Measurements from ENCODE around the gene CD74.
A peak's percentile ranks its signal among the peaks of the same experiment; 100 is the strongest.

CD74 gene

GRCh38 chr5:150361301-150361700, 51.4 kb downstream of the CD74 start:
- no peak for DNase-seq (ENCODE audit: low read depth)

GRCh38 chr5:150358261-150359095, 54.2 kb downstream of the CD74 start:
- no peak for DNase-seq (ENCODE audit: low read depth)

GRCh38 chr5:150357326-150358260, 55.1 kb downstream of the CD74 start, which contains the start of gene TCOF1:
TSS of gene TCOF1 (plus strand) at chr5:150357697. CDS start at chr5:150357747, 50 bp downstream.
- DNase-seq (ENCODE audit: low read depth): peak; percentile 67

GRCh38 chr5:150356575-150357294, 56.0 kb downstream of the CD74 start:
- no peak for DNase-seq (ENCODE audit: low read depth)

GRCh38 chr5:150355791-150356190, 56.9 kb downstream of the CD74 start:
- DNase-seq (ENCODE audit: low read depth): no peak

- DNase-seq (ENCODE audit: low read depth): no peak
These were observed 59.6 kb downstream of the CD74 start for GRCh38 chr5:150353032-150353675.

GRCh38 chr5:150352244-150353031, 60.3 kb downstream of the CD74 start:
- DNase-seq (ENCODE audit: low read depth): no peak
